GM06990 (cell line): ENCODE results near the gene ZC3H4.

ENCODE experiments used
- DNase-seq: peaks from one replicate; pipeline ENCODE4 v3.0.0-alpha.2; 2011; ENCODE audit not compliant: insufficient read length; ENCODE audit errors: extremely low read depth
- H3K27me3 ChIP-seq: replicated peaks from 2 replicates; pipeline ENCODE4 v1.6.0; 2011; ENCODE audit warnings: low read length; ENCODE audit not compliant: control insufficient read depth, insufficient read depth
- H3K36me3 ChIP-seq: 2 replicates; pipeline ENCODE4 v1.5.1; 2011; ENCODE audit warnings: low read length; ENCODE audit not compliant: control insufficient read depth, insufficient read depth
- H3K4me3 ChIP-seq: replicated peaks from 2 replicates; pipeline ENCODE4 v1.5.1; 2011; ENCODE audit warnings: low read depth, mild to moderate bottlenecking, control low read depth, low read length
- CTCF ChIP-seq: IDR thresholded peaks from 2 replicates; pipeline ENCODE4 v1.5.1; 2011; ENCODE audit warnings: low read length, control low read depth, mild to moderate bottlenecking, inconsistent platforms; ENCODE audit not compliant: insufficient read depth, poor library complexity, severe bottlenecking

Gene ZC3H4

DNA sequence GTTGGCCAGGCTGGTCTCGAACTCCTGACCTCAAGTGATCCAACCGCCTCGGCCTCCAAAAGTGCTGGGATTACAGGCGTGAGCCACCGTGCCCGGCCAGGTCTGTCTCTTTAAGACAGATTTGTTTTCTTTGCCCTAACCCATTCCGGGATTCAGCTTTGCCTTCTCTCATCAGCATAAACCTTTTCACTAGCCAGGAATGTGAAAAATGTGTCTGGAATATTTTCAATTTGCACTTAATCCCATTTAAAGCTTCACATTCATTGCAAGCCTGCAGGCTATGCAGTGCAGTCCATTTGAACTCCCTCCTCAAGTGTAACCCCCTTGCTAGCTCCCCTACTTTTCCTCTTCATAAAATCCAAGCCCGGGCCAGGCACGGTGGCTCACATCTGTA lies 64.3 kb downstream of the ZC3H4 start:
- H3K27me3 ChIP-seq: no peaks in the 10 kb centered on the region
- TF ChIP-seq CTCF: no peak
- DNase-seq: no peak
- H3K36me3 ChIP-seq: no peaks in the 10 kb centered on the region
- H3K4me3 ChIP-seq: no peak overlapping the region

- Histone ChIP-seq H3K4me3 (peak overlapping the region; percentile 84), H3K36me3 (no peaks in the 10 kb centered on the region), H3K27me3 (no peaks in the 10 kb centered on the region)
- peak; percentile 80 for DNase-seq
- TF ChIP-seq CTCF: no peak
These were observed 65.7 kb downstream of the ZC3H4 start for GRCh38 chr19:47047763-47048405.

- Histone ChIP-seq H3K27me3 (no peaks in the 10 kb centered on the region), H3K36me3 (peaks cover 3% of the 10 kb centered on the region; the same call in 1 of the 2 replicates), H3K4me3 (peak overlapping the region; percentile 84)
- DNase-seq: no peak
- no peak for TF ChIP-seq CTCF
These were observed 66.3 kb downstream of the ZC3H4 start for GRCh38 chr19:47047272-47047762.

GRCh38 chr19:47045867-47046470 lies 67.6 kb downstream of the ZC3H4 start:
- TF ChIP-seq CTCF: no peak
- H3K27me3 ChIP-seq: no peaks in the 10 kb centered on the region
- H3K4me3 ChIP-seq: no peak overlapping the region
- no peak for DNase-seq
- peaks cover 3% of the 10 kb centered on the region; the same call in 1 of the 2 replicates for H3K36me3 ChIP-seq

DNA sequence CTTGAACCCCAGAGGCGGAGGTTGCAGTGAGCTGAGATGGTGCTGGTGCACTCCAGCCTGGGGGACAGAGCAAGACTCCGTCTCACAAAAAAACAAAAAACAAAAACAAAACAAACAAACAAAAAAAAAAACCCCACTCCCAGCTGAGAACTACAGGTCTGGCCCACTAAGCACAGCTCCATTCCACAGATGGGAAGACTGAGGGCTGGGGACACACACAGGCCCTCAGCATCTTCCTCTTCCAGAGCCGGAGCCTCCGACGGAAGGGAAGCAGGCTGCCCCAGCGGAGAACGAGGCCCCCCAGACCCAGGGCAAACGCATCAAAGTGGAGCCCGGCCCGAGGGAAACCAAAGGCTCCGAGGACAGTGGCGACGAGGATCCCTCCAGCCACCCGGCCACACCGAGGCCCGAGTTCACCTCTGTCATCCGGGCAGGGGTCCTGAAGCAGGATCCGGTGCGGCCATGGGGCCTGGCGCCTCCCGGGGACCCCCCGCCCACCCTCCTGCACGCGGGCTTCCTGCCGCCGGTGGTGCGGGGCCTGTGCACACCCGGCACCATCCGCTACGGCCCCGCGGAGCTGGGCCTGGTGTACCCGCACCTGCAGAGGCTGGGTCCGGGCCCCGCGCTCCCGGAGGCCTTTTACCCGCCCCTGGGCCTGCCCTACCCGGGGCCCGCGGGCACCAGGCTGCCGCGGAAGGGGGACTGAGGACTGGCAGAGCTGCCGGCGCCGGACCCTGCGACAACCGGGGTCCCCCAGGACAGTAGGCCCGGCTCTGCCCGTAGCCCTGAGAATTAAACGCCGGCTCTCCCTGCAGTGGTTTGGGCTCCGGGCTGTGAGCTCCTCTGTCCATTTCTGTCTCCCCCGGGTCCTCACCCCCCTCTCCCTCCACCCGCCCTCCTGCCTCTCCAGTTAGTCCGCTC lies 68.4 kb downstream of the ZC3H4 start:
- no peaks in the 10 kb centered on the region for H3K27me3 ChIP-seq
- no peak overlapping the region for H3K4me3 ChIP-seq
- no peak for TF ChIP-seq CTCF
- H3K36me3 ChIP-seq: peaks cover 3% of the 10 kb centered on the region; the same call in 1 of the 2 replicates
- DNase-seq: no peak
